ENCODE results near the gene ACSM6.

DNA sequence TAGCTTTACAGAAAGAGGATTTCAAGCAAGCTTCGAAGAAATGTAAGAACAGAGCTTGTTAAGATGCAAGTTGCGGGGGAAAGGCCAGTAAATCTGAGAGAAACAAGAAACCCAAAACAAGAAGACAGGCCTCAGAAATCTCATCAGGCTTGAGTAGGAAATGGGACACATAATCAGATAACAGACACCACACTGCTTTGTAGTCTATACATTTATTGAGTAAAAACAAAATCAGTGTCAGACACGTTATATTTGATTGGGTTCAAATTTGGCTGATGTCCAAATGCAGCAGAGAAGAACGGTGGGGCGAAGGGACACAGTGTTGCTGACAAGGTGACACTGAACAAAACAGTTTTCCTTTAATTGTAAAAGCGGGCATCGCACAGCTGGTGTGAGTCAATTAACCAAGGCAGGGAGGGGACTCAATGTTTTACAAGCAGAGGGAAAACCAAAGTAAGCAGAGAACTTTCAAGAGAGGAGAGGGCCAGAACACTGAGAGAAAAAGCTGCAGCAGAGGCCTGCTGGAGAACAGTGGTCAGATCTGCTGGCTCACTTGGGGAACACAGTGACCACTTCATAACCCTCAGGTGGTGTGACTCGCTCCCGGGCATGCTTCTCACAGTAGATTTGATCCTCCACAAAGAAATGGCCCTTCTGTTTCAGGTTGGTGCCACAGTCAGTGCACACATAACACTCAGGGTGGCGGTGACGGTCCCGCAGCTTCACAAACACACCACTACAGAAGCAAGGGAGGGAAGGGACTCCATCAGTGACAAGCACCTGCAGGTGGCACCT lies 43.5 kb downstream of the ACSM6 start:
- TF ChIP-seq, protein P1, sequence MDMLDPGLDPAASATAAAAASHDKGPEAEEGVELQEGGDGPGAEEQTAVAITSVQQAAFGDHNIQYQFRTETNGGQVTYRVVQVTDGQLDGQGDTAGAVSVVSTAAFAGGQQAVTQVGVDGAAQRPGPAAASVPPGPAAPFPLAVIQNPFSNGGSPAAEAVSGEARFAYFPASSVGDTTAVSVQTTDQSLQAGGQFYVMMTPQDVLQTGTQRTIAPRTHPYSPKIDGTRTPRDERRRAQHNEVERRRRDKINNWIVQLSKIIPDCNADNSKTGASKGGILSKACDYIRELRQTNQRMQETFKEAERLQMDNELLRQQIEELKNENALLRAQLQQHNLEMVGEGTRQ (CRISPR knock-in tag; IDR thresholded peaks at IDR 0.05), result no peak
- TF ChIP-seq, protein P2, sequence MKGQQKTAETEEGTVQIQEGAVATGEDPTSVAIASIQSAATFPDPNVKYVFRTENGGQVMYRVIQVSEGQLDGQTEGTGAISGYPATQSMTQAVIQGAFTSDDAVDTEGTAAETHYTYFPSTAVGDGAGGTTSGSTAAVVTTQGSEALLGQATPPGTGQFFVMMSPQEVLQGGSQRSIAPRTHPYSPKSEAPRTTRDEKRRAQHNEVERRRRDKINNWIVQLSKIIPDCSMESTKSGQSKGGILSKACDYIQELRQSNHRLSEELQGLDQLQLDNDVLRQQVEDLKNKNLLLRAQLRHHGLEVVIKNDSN (CRISPR knock-in tag; IDR thresholded peaks at IDR 0.05), result no peak
- TF ChIP-seq, protein P3, sequence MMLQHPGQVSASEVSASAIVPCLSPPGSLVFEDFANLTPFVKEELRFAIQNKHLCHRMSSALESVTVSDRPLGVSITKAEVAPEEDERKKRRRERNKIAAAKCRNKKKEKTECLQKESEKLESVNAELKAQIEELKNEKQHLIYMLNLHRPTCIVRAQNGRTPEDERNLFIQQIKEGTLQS (CRISPR knock-in tag; conservative IDR thresholded peaks at IDR 0.05), result no peak
- TF ChIP-seq ELF4 (CRISPR knock-in tag; IDR thresholded peaks at IDR 0.05; ENCODE audit: low read depth) (no peak), MXD4 (CRISPR knock-in tag; IDR thresholded peaks at IDR 0.05; ENCODE audit: borderline replicate concordance) (no peak), NFYB (CRISPR knock-in tag; conservative IDR thresholded peaks at IDR 0.05; ENCODE audit: low read depth) (no peak)
- TF ChIP-seq, protein P4, sequence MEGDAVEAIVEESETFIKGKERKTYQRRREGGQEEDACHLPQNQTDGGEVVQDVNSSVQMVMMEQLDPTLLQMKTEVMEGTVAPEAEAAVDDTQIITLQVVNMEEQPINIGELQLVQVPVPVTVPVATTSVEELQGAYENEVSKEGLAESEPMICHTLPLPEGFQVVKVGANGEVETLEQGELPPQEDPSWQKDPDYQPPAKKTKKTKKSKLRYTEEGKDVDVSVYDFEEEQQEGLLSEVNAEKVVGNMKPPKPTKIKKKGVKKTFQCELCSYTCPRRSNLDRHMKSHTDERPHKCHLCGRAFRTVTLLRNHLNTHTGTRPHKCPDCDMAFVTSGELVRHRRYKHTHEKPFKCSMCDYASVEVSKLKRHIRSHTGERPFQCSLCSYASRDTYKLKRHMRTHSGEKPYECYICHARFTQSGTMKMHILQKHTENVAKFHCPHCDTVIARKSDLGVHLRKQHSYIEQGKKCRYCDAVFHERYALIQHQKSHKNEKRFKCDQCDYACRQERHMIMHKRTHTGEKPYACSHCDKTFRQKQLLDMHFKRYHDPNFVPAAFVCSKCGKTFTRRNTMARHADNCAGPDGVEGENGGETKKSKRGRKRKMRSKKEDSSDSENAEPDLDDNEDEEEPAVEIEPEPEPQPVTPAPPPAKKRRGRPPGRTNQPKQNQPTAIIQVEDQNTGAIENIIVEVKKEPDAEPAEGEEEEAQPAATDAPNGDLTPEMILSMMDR (IDR thresholded peaks at IDR 0.05), result no peak
- TF ChIP-seq, protein P5, sequence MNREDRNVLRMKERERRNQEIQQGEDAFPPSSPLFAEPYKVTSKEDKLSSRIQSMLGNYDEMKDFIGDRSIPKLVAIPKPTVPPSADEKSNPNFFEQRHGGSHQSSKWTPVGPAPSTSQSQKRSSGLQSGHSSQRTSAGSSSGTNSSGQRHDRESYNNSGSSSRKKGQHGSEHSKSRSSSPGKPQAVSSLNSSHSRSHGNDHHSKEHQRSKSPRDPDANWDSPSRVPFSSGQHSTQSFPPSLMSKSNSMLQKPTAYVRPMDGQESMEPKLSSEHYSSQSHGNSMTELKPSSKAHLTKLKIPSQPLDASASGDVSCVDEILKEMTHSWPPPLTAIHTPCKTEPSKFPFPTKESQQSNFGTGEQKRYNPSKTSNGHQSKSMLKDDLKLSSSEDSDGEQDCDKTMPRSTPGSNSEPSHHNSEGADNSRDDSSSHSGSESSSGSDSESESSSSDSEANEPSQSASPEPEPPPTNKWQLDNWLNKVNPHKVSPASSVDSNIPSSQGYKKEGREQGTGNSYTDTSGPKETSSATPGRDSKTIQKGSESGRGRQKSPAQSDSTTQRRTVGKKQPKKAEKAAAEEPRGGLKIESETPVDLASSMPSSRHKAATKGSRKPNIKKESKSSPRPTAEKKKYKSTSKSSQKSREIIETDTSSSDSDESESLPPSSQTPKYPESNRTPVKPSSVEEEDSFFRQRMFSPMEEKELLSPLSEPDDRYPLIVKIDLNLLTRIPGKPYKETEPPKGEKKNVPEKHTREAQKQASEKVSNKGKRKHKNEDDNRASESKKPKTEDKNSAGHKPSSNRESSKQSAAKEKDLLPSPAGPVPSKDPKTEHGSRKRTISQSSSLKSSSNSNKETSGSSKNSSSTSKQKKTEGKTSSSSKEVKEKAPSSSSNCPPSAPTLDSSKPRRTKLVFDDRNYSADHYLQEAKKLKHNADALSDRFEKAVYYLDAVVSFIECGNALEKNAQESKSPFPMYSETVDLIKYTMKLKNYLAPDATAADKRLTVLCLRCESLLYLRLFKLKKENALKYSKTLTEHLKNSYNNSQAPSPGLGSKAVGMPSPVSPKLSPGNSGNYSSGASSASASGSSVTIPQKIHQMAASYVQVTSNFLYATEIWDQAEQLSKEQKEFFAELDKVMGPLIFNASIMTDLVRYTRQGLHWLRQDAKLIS (CRISPR knock-in tag; IDR thresholded peaks at IDR 0.05; ENCODE audit: borderline replicate concordance), result no peak

All from WTC11 (cell line).